Ovary (tissue), 3 donors: ENCODE measurements around the gene MAP6.

Experiments
- EP300 ChIP-seq: sonication (generic); formaldehyde crosslinking; IDR thresholded peaks from one replicate; pipeline ENCODE4 v1.6.1; 2017; ENCODE audit warnings: antibody characterized with exemption
- TF ChIP-seq, protein P1 (sequence below), 3 donors: fragments of 450-650 bp in 2 of 3; fragments of 200-600 bp in 1 of 3; IDR thresholded peaks; one replicate each; pipeline versions ENCODE4 v1.5.1 to v1.8.0; 2016 to 2022; ENCODE audit warnings: antibody characterized with exemption in 3 of 3, mild to moderate bottlenecking in 1 of 3
- donor health status: DM: no; HTN: no; CAD: no.

DNA sequence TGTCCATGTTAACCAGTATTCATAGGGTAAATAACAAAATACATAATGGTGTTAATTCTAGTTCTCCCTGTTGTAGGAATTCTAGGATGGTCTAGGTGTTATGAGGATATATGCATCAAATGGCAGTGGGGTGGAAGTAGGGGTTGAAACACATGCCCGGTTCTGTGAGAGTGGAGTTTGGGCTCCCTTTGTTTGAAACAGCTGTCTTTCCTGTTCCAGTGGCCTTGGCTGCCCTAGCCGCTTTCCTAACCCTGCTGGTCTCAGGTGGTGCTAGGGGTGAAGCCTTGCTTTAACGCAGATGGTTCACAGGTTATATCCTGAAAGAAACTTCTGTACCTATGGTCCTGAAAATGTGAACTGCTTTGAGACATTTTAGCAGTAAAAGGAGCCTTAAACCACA is 68.5 kb downstream of the MAP6 start:
- TF ChIP-seq, protein P1, sequence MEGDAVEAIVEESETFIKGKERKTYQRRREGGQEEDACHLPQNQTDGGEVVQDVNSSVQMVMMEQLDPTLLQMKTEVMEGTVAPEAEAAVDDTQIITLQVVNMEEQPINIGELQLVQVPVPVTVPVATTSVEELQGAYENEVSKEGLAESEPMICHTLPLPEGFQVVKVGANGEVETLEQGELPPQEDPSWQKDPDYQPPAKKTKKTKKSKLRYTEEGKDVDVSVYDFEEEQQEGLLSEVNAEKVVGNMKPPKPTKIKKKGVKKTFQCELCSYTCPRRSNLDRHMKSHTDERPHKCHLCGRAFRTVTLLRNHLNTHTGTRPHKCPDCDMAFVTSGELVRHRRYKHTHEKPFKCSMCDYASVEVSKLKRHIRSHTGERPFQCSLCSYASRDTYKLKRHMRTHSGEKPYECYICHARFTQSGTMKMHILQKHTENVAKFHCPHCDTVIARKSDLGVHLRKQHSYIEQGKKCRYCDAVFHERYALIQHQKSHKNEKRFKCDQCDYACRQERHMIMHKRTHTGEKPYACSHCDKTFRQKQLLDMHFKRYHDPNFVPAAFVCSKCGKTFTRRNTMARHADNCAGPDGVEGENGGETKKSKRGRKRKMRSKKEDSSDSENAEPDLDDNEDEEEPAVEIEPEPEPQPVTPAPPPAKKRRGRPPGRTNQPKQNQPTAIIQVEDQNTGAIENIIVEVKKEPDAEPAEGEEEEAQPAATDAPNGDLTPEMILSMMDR (IDR thresholded peaks at IDR 0.05): no peak
- no peak for TF ChIP-seq EP300
